ENCODE results near the gene AP3S2. TPM values are rescaled to one million over a fixed set of nuclear protein-coding genes. Genes with fewer than 3 reads are reported as not detected.
A peak's percentile ranks its signal among the peaks of the same experiment; 100 is the strongest.
"Not testable (repeated sequence)": the region's sequence is repeated elsewhere in the genome, so short reads cannot be mapped to it uniquely, and the experiment has no call there.

The AP3S2 gene
- total RNA-seq, 2 experiments from 2014 or later = 25.3 to 28.1 TPM

DNA sequence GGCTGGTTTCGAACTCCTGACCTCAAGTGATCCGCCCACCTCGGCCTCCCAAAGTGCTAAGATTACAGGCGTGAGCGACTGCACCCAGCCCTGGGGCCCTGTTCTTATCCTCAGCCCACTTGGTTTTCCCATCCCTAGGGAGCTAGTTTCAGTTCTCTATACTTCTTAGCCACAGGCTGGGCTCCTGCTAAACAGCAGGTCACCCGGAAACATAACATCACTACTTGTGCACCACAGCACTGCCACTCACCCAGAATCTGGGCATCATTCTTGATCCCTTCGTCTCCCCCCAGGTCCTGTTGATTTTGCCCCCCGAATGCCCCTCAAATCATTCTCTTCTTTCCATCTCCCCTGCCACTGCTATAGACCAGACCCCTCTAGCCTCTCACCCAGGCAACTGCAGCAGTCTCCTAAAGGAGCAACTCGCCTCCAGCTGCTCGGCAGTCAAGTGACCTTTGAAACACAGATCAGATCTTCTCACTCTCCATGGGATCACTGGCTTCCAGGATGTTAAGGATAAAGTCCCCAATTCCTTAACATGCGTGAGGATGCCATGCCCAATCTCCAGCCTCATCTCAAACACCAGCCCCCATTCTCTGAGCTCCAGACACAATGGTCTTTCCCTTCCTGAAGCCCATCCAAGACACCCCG lies 5.6 kb upstream of the AP3S2 start:
- peaks cover 4% of the 10 kb centered on the region for H3K4me1 Mint-ChIP-seq
- POLR2A ChIA-PET = no interaction called here
- no peaks in the 10 kb centered on the region for H3K36me3 Mint-ChIP-seq (ENCODE audit: low read depth)

DNA sequence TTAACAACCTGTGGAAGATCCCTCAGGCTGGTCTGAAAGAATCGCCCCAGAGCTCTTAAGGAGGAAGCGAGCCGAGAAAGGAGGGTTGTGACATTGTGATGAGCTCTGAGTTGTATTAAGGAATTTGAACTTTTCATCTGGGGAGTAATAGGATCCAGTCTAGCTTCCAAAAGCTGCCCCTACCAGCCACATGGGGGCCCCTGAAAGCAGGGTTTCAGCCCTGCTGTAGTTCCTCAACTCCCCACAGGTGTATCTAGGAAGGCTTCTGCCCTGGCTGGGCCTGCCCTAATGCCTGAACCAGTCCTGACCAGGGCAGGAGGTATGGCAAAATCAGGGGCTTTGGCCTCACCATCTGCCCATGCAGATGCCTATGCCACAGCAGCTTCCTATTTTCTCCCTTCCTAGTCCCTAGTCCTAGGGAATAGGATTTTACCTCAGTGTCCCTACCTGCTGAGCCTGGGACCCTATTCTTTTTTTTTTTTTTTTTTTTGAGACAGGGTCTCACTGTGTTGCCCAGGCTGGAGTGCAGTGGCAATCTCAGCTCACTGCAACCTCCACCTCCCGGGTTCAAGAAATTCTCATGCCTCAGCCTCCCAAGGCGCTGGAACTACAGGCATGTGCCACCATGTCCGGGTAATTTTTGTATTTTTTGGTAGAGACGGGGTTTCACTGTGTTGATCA lies 5.0 kb upstream of the AP3S2 start:
- Mint-ChIP-seq H3K9me3 (no peaks in the 10 kb centered on the region), H3K36me3 (ENCODE audit: low read depth) (no peaks in the 10 kb centered on the region), H3K4me1 (peaks cover 10% of the 10 kb centered on the region), H3K4me3 (no peak overlapping the region), H3K27ac (no peak overlapping the region), H3K27me3 (peaks cover 2% of the 10 kb centered on the region)
- peak; percentile 66 for DNase-seq
- POLR2A ChIA-PET = no interaction called here
- CTCF ChIA-PET = interaction anchor here (0.6 to 2.4 kb wide), 10 partner anchors 10 to 188 kb away, joined by 3 to 13 read pairs (median 3); no protein-coding TSS in a partner anchor

More for the DNA sequence above, 5.6 kb upstream of the AP3S2 start:
- no peak for DNase-seq
- Mint-ChIP-seq H3K4me3 (no peak overlapping the region), H3K9me3 (no peaks in the 10 kb centered on the region), H3K27ac (no peak overlapping the region), H3K27me3 (peaks cover 2% of the 10 kb centered on the region)
- CTCF ChIA-PET = interaction anchor here (0.6 to 2.4 kb wide), 4 partner anchors 11 to 149 kb away, joined by 3 to 13 read pairs (median 4); no protein-coding TSS in a partner anchor

DNA sequence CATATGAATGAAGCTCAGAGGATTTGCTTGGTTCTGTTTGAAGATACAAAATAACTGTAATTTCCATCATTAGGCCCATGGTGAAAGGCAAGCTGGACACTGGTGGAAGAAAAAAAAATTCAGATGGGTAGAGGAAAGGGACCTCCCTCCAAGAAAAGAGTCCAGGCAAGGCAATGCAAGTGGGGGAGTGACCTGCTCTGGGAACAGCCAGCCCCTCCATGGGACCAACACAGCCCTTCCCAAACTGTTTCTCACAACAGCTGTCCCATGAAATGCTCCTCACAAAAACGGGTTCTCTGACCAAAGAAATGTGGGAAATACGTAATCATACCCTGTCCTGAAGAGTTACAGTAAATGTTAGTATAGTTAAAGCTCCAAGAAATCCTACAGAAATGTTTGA lies 4.4 kb upstream of the AP3S2 start:
- Mint-ChIP-seq H3K27me3 (peaks cover 2% of the 10 kb centered on the region), H3K4me3 (no peak overlapping the region), H3K27ac (no peak overlapping the region), H3K9me3 (no peaks in the 10 kb centered on the region), H3K36me3 (ENCODE audit: low read depth) (peaks cover 3% of the 10 kb centered on the region), H3K4me1 (peaks cover 15% of the 10 kb centered on the region)
- DNase-seq = no peak
- CTCF ChIA-PET = interaction anchor here (0.6 to 2.4 kb wide), 9 partner anchors 9 to 189 kb away, joined by 3 to 13 read pairs (median 3); no protein-coding TSS in a partner anchor
- POLR2A ChIA-PET = no interaction called here

DNA sequence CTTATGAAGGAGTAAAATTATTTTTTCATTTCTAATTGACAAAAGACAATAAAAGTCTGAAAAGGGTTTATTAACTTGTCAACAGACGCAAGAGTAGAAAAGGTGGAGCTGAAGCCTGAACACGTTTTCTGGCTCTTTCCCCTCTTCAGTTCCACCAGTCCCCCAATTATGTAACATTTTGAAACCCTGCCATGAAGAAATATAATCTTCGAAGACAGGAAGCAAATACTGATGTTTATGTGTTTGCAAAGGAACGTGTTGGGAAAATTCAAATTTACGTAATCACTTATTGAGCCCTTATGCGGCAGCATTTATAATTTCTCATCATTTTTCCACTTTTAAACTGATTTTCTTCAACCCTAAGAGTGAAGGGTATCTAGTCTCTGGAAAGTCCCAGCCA lies 767 bp downstream of the AP3S2 start:
- peaks cover 2% of the 10 kb centered on the region for H3K27me3 Mint-ChIP-seq
- peaks cover 44% of the 10 kb centered on the region for H3K4me1 Mint-ChIP-seq
- peak overlapping the region; percentile 99 for H3K4me3 Mint-ChIP-seq
- H3K36me3 Mint-ChIP-seq (ENCODE audit: low read depth) = peaks cover 19% of the 10 kb centered on the region
- H3K9me3 Mint-ChIP-seq = no peaks in the 10 kb centered on the region
- ChIA-PET CTCF (no interaction called here), POLR2A (no interaction called here)
- DNase-seq = no peak
- peak overlapping the region; percentile 96 for H3K27ac Mint-ChIP-seq

DNA sequence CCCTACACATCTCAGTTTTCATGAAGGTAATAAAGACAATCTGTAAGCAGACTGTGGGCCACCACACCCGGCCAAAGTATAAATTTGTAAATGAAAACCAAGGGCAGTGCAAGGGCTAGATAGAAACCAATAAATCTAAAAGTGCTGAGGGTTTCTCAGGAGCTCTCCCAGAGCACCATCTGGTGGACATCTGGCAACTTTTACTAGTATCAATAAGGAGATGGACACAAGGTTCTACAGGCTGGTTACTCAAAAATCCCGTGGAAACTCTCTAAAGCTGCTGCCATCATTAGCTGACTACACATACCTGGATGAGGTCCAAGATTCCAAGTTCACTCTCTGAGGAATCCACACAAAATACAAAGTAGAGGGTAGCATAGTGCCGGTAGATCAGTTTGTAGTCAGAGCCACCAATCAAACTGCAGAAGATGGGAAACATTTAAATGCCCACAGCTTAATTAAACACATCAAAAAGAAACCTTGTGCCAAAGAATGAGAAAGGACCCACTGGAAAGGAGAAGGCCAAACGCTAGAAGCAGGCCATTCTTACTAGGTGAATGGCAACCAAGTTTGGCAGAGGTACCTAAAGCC lies 5.5 kb downstream of the AP3S2 start:
- no peak overlapping the region for H3K27ac Mint-ChIP-seq
- no peak for DNase-seq
- peaks cover 31% of the 10 kb centered on the region for H3K4me1 Mint-ChIP-seq
- H3K4me3 Mint-ChIP-seq = no peak overlapping the region
- ChIA-PET POLR2A (interaction anchor here (0.5 kb wide), 1 partner anchor 12 kb away, joined by 3 read pairs; no protein-coding TSS in a partner anchor), CTCF (interaction anchor here (1.1 to 6.1 kb wide), 7 partner anchors 10 to 197 kb away, joined by 3 to 31 read pairs (median 9); no protein-coding TSS in a partner anchor)
- no peaks in the 10 kb centered on the region for H3K27me3 Mint-ChIP-seq
- no peaks in the 10 kb centered on the region for H3K9me3 Mint-ChIP-seq
- H3K36me3 Mint-ChIP-seq (ENCODE audit: low read depth) = peaks cover 24% of the 10 kb centered on the region

DNA sequence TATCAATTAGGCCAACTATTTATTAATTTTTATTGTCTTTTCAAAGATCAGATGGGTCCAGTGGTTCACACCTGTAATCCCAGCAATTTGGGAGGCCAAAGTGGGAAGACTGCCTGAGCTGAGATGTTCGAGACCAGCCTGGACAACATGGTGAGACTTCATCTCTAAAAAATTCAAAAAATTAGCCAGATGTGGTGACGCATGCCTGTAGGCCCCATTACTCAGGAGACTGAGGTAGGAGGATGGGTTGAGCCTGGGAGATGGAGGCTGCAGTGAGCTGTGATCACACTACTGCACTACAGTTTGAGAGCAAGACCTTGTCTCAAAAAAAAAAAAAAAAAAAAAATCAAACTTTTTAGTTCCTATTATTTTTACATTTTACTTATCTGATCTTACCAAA lies 8.2 kb downstream of the AP3S2 start:
- Mint-ChIP-seq H3K36me3 (ENCODE audit: low read depth) (peaks cover 22% of the 10 kb centered on the region), H3K27ac (no peak overlapping the region), H3K27me3 (no peaks in the 10 kb centered on the region), H3K4me1 (peaks cover 10% of the 10 kb centered on the region), H3K9me3 (no peaks in the 10 kb centered on the region), H3K4me3 (no peak overlapping the region)
- DNase-seq = no peak
- ChIA-PET POLR2A (no interaction called here), CTCF (interaction anchor here (0.7 to 1.4 kb wide), 3 partner anchors 11 to 44 kb away, joined by 3 to 5 read pairs (median 4); no protein-coding TSS in a partner anchor)

DNA sequence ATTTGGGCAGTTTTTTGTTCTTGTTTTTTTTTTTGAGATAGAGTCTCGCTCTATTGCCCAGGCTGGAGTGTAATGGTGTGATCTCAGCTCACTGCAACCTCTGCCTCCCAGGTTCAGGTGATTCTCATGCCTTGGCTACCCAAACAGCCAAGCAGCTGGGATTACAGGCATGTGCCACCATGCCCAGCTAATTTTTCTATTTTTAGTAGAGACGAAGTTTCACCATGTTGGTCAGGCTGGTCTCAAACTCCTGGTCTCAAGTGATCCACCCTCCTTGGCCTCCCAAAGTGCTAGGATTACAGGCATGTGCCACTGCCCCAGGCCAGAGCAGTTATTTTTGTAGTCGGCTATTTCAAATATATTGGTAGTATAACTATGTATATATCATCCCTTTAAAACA lies 8.6 kb downstream of the AP3S2 start:
- H3K4me3 Mint-ChIP-seq, POLR2A ChIA-PET, DNase-seq, H3K4me1 Mint-ChIP-seq, H3K9me3 Mint-ChIP-seq, H3K27me3 Mint-ChIP-seq, H3K27ac Mint-ChIP-seq: not testable (repeated sequence)
- CTCF ChIA-PET = interaction anchor here (0.7 to 1.4 kb wide), 3 partner anchors 11 to 44 kb away, joined by 3 to 5 read pairs (median 4); no protein-coding TSS in a partner anchor
- H3K36me3 Mint-ChIP-seq (ENCODE audit: low read depth) = peaks cover 21% of the 10 kb centered on the region

DNA sequence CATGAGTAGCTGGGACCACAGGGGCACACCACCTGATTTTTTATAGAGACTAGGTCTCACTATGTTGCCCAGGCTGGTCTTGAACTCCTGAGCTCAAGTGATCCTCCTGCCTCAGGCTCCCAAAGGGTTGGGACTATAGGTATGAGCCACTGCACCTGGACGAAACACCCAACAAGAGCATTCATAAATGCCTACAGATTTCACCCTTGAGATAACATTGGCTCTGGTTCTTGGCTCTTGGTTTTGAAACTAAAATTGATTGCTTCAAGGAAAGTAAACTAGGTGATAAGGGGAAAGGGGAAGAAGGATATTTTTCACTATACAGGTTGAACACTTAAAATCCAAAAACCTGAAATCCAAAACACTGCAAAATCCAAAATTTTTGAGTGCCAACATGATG lies 10.3 kb downstream of the AP3S2 start:
- no peak for DNase-seq
- CTCF ChIA-PET = interaction anchor here (1.8 kb wide), 1 partner anchor 9 kb away, joined by 6 read pairs; no protein-coding TSS in a partner anchor
- Mint-ChIP-seq H3K4me1 (no peaks in the 10 kb centered on the region), H3K4me3 (no peak overlapping the region), H3K27ac (no peak overlapping the region), H3K9me3 (no peaks in the 10 kb centered on the region), H3K27me3 (no peaks in the 10 kb centered on the region), H3K36me3 (ENCODE audit: low read depth) (peaks cover 12% of the 10 kb centered on the region)
- POLR2A ChIA-PET = no interaction called here

DNA sequence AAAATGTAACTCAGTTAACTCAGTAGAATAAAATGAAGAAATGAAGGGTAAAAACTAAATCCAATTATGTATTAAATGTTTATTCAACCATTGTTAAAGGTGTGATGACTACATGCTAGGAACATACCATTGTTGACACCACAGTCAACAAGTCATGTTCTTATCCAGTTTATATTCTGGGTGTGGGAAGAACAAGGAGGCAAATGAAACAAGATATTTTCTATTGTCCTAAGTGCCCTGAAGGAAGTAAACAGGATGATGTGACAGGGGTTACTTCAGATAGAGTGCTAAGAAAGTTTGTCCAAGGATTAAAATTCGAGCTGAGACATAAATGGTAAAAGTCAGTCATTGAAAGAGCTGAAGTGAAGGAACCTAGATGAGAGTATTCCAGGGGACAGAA lies 13.1 kb downstream of the AP3S2 start:
- CTCF ChIA-PET = no interaction called here
- Mint-ChIP-seq H3K9me3 (no peaks in the 10 kb centered on the region), H3K4me3 (no peak overlapping the region), H3K27me3 (no peaks in the 10 kb centered on the region), H3K4me1 (no peaks in the 10 kb centered on the region), H3K36me3 (ENCODE audit: low read depth) (peaks cover 7% of the 10 kb centered on the region), H3K27ac (no peak overlapping the region)
- POLR2A ChIA-PET = no interaction called here
- DNase-seq = no peak

DNA sequence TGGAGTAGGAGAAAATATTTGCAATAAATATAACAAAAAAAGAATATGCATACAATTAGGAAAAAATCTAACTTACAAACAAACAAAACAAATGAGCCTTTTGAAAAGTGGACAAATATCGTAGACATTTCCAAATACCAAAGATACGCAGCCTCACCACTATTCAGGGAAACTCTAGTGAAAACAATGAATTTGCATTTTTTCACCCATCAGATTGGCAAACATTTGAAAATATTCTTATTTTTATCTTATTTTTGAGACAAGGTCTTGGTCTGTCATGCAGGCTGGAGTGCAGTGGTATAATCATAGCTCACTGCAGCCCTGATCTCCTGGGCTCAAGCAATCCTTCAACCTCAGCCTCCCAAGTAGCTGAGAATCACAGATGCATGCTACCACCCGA lies 15.5 kb downstream of the AP3S2 start:
- POLR2A ChIA-PET = no interaction called here
- no peaks in the 10 kb centered on the region for H3K27me3 Mint-ChIP-seq
- H3K27ac Mint-ChIP-seq = no peak overlapping the region
- peaks cover 5% of the 10 kb centered on the region for H3K4me1 Mint-ChIP-seq
- CTCF ChIA-PET = interaction anchor here (0.6 to 2.4 kb wide), 2 partner anchors 118 to 576 kb away, joined by 3 to 10 read pairs; no protein-coding TSS in a partner anchor
- no peaks in the 10 kb centered on the region for H3K9me3 Mint-ChIP-seq
- H3K4me3 Mint-ChIP-seq = no peak overlapping the region
- peaks cover 4% of the 10 kb centered on the region for H3K36me3 Mint-ChIP-seq (ENCODE audit: low read depth)
- DNase-seq = no peak

DNA sequence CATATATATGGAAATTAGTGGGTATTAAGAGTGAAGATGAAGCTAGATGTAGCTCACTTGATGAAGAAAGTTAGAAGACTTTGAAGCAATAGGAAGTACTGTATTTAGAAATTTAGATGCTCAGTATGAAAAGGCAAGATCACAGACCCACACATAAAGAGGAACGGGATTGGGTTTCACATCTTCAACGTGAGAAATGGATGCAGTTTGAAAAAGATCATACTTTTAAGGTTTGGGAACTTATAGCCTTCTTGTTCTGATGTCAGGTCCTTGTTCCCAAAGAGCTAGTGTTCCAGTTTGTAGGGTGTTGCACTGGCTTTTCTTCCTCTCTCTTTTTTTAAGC lies 16.7 kb downstream of the AP3S2 start:
- Mint-ChIP-seq H3K36me3 (ENCODE audit: low read depth) (peaks cover 4% of the 10 kb centered on the region), H3K27me3 (no peaks in the 10 kb centered on the region), H3K4me1 (peaks cover 5% of the 10 kb centered on the region), H3K4me3 (no peak overlapping the region), H3K27ac (no peak overlapping the region), H3K9me3 (no peaks in the 10 kb centered on the region)
- ChIA-PET POLR2A (no interaction called here), CTCF (interaction anchor here (0.9 to 2.4 kb wide), 5 partner anchors 12 to 126 kb away, joined by 4 to 16 read pairs (median 8); partner anchors contain the start of gene MESP1)
- no peak for DNase-seq

DNA sequence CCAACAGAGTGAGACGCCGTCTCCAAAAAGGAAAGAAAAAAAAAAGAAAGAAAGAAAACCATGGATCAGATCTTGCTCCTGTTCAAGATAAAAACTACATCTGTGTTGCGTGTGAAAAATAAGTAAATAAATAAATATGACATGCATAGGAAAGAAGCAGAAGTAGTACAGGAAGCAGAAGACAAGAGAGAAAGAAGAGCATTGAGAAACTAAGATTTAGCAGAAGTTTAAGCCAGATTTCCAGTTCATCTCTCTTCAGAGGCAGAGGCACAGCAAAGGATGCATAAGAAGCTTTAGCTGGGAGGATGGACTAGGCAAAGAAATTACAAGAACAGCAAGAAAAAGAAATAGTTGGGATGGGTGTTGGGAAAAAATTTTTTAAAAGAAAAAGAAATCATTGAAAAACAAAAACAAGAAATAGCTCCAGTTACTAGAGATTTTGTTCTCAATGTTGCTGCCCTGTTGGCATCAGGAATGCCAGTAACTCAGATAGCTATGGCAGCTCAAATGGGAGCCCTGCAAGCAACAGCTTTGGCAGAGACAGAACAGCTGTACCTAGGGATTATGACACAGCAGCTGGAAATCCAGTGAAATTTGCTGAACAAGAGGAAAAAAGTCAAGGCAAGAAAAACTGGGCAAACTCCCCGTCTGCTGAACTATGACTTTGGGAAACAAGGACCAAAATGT lies 17.3 kb downstream of the AP3S2 start:
- Mint-ChIP-seq H3K27ac (no peak overlapping the region), H3K9me3 (no peaks in the 10 kb centered on the region), H3K4me1 (peaks cover 5% of the 10 kb centered on the region), H3K36me3 (ENCODE audit: low read depth) (peaks cover 4% of the 10 kb centered on the region), H3K27me3 (no peaks in the 10 kb centered on the region), H3K4me3 (no peak overlapping the region)
- ChIA-PET CTCF (interaction anchor here (0.6 to 2.4 kb wide), 7 partner anchors 12 to 245 kb away, joined by 3 to 16 read pairs (median 4); partner anchors contain the start of gene MESP1), POLR2A (interaction anchor here (0.7 kb wide), 1 partner anchor 11 kb away, joined by 3 read pairs; no protein-coding TSS in a partner anchor)
- DNase-seq = no peak
